DOHH2 (cell line): Measurements from ENCODE around the gene TRIP4.

ENCODE experiments used
- EZH2phosphoT487 ChIP-seq: fragments of 200-600 bp; sonication (generic); IDR thresholded peaks from 2 replicates; pipeline ENCODE4 v1.6.1; 2017; ENCODE audit warnings: borderline replicate concordance, mild to moderate bottlenecking, antibody characterized with exemption, low read length, moderate library complexity, mixed read lengths
- TF ChIP-seq, protein P1 (sequence below): fragments of 200-600 bp; sonication (generic); IDR thresholded peaks from one replicate; pipeline ENCODE4 v1.5.1; 2014; ENCODE audit warnings: antibody characterized with exemption, mild to moderate bottlenecking, low read depth, low read length; ENCODE audit not compliant: poor library complexity, severe bottlenecking

DNA sequence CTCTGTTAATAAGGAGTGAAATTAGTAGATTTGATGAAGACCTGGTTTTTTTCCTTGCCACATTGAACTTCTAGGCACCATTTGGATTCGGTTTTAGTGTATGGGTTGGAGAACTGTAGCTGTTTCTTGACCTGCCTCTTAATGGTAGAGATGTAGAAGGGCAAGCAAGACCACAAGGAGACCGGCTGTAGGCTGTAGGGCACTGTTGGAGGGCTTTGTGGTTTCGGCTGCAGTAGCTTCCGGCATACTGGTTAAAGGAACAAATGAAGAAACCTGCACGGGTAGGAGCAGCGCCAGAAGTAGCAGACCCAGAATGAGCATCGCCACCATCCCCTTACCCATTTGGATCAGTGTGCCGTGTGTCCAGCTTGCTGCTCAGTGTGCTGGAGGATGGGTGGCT, 14.3 kb upstream of the TRIP4 start:
- TF ChIP-seq, protein P1, sequence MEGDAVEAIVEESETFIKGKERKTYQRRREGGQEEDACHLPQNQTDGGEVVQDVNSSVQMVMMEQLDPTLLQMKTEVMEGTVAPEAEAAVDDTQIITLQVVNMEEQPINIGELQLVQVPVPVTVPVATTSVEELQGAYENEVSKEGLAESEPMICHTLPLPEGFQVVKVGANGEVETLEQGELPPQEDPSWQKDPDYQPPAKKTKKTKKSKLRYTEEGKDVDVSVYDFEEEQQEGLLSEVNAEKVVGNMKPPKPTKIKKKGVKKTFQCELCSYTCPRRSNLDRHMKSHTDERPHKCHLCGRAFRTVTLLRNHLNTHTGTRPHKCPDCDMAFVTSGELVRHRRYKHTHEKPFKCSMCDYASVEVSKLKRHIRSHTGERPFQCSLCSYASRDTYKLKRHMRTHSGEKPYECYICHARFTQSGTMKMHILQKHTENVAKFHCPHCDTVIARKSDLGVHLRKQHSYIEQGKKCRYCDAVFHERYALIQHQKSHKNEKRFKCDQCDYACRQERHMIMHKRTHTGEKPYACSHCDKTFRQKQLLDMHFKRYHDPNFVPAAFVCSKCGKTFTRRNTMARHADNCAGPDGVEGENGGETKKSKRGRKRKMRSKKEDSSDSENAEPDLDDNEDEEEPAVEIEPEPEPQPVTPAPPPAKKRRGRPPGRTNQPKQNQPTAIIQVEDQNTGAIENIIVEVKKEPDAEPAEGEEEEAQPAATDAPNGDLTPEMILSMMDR, result no peak
- TF ChIP-seq EZH2phosphoT487, result no peak
